NCI-H2081 (cell line): Measurements from ENCODE around the gene C1QTNF12.

Experiments
- DNase-seq, 2 experiments: peaks; one replicate each; lab custom pipeline; 2025; lab: John Stamatoyannopoulos, UW

The C1QTNF12 gene

GRCh38 chr1:1213345-1214265, 32.9 kb downstream of the C1QTNF12 start, which contains the start of gene TNFRSF4:
TSS of gene TNFRSF4 (minus strand) at chr1:1214153. CDS start at chr1:1214127, 26 bp downstream.
- DNase-seq, result no peak

- DNase-seq, result no peak
Observed at GRCh38 chr1:1212780-1213344, 33.7 kb downstream of the C1QTNF12 start.

- DNase-seq, result no peak
Observed at GRCh38 chr1:1211541-1212441, 34.7 kb downstream of the C1QTNF12 start.

GRCh38 chr1:1210726-1211540, 35.6 kb downstream of the C1QTNF12 start:
- DNase-seq, result no peak

- no peak for DNase-seq
Observed at GRCh38 chr1:1208713-1209433, 37.6 kb downstream of the C1QTNF12 start.

GRCh38 chr1:1207571-1207892, 39.0 kb downstream of the C1QTNF12 start:
- DNase-seq, result no peak

- DNase-seq, result no peak
Observed at GRCh38 chr1:1206966-1207531, 39.5 kb downstream of the C1QTNF12 start.

GRCh38 chr1:1206376-1206965, 40.1 kb downstream of the C1QTNF12 start, which contains the start of gene TNFRSF18:
TSS of gene TNFRSF18 (minus strand) at chr1:1206592. CDS start at chr1:1206571, 21 bp downstream.
- DNase-seq, result no peak

GRCh38 chr1:1205769-1206375, 40.6 kb downstream of the C1QTNF12 start:
- no peak for DNase-seq

- DNase-seq, result no peak
Observed at GRCh38 chr1:1204998-1205768, 41.3 kb downstream of the C1QTNF12 start.

- DNase-seq, result no peak
Observed at GRCh38 chr1:1204425-1204920, 42.0 kb downstream of the C1QTNF12 start.

- no peak for DNase-seq
Observed at GRCh38 chr1:1203561-1204424, 42.7 kb downstream of the C1QTNF12 start.

- DNase-seq, result no peak
Observed at GRCh38 chr1:1202831-1203560, 43.5 kb downstream of the C1QTNF12 start.

GRCh38 chr1:1200876-1201810, 45.4 kb downstream of the C1QTNF12 start:
- DNase-seq, result no peak

GRCh38 chr1:1199961-1200875, 46.3 kb downstream of the C1QTNF12 start:
- no peak for DNase-seq
